Nephron progenitor cell (in vitro differentiated cells): ENCODE measurements around the gene EPM2A.

Experiments
- DNase-seq: peaks from one replicate; pipeline ENCODE4 v3.0.0; 2021
- H3K27ac Mint-ChIP-seq: 2 replicates; pipeline ENCODE4 v1.8.0; 2021; ENCODE audit warnings: mild to moderate bottlenecking, moderate library complexity, mixed read lengths
- H3K27me3 Mint-ChIP-seq: 2 replicates; pipeline ENCODE4 v1.8.0; 2021; ENCODE audit warnings: mild to moderate bottlenecking, low read depth, mixed read lengths; ENCODE audit not compliant: poor library complexity
- H3K36me3 Mint-ChIP-seq: 2 replicates; pipeline ENCODE4 v1.8.0; 2021; ENCODE audit warnings: low read depth, mixed read lengths
- H3K4me1 Mint-ChIP-seq: 2 replicates; pipeline ENCODE4 v1.8.0; 2021; ENCODE audit warnings: mixed read lengths
- H3K4me3 Mint-ChIP-seq: 2 replicates; pipeline ENCODE4 v1.8.0; 2021; ENCODE audit warnings: mild to moderate bottlenecking, moderate library complexity, mixed read lengths
- H3K9me3 Mint-ChIP-seq: 2 replicates; pipeline ENCODE4 v1.8.0; 2021; ENCODE audit warnings: mild to moderate bottlenecking, moderate library complexity, mixed read lengths
- TF ChIP-seq, protein P1 (sequence below): fragments of 200-600 bp; sonication (generic); IDR thresholded peaks from 2 replicates; pipeline ENCODE4 v1.5.0; 2021; ENCODE audit warnings: antibody characterized with exemption

EPM2A gene

GRCh38 chr6:145761584-145761983 is 26.3 kb upstream of the EPM2A start:
- no peaks in the 10 kb centered on the region for H3K27me3 Mint-ChIP-seq
- no peaks in the 10 kb centered on the region for H3K4me1 Mint-ChIP-seq
- no peak overlapping the region for H3K27ac Mint-ChIP-seq
- no peaks in the 10 kb centered on the region for H3K9me3 Mint-ChIP-seq
- no peak for DNase-seq
- H3K36me3 Mint-ChIP-seq: peaks cover 3% of the 10 kb centered on the region
- H3K4me3 Mint-ChIP-seq: no peak overlapping the region
- TF ChIP-seq, protein P1, sequence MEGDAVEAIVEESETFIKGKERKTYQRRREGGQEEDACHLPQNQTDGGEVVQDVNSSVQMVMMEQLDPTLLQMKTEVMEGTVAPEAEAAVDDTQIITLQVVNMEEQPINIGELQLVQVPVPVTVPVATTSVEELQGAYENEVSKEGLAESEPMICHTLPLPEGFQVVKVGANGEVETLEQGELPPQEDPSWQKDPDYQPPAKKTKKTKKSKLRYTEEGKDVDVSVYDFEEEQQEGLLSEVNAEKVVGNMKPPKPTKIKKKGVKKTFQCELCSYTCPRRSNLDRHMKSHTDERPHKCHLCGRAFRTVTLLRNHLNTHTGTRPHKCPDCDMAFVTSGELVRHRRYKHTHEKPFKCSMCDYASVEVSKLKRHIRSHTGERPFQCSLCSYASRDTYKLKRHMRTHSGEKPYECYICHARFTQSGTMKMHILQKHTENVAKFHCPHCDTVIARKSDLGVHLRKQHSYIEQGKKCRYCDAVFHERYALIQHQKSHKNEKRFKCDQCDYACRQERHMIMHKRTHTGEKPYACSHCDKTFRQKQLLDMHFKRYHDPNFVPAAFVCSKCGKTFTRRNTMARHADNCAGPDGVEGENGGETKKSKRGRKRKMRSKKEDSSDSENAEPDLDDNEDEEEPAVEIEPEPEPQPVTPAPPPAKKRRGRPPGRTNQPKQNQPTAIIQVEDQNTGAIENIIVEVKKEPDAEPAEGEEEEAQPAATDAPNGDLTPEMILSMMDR: no peak

DNA sequence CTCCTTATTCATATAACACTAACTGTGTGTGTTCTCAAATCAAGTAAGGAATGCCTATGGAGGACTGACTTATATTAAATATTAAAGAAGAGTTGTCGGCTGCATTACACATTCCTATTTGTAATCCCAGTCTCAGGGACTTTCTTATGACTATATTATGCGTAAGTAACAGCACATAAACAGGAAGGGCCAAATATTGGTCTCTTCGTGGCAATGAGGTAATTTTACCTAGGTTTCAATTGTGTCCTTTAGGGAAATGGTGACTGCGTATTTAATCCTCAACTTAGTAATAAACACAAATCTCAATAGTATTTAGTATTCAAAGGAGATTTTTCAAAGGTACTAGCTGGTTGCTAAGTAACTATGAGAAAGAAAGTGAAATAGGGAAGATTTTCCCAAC is 22.8 kb upstream of the EPM2A start:
- H3K4me1 Mint-ChIP-seq: no peaks in the 10 kb centered on the region
- no peak overlapping the region for H3K27ac Mint-ChIP-seq
- no peaks in the 10 kb centered on the region for H3K27me3 Mint-ChIP-seq
- no peaks in the 10 kb centered on the region for H3K36me3 Mint-ChIP-seq
- TF ChIP-seq, protein P1: no peak
- H3K4me3 Mint-ChIP-seq: no peak overlapping the region
- DNase-seq: no peak
- no peaks in the 10 kb centered on the region for H3K9me3 Mint-ChIP-seq

DNA sequence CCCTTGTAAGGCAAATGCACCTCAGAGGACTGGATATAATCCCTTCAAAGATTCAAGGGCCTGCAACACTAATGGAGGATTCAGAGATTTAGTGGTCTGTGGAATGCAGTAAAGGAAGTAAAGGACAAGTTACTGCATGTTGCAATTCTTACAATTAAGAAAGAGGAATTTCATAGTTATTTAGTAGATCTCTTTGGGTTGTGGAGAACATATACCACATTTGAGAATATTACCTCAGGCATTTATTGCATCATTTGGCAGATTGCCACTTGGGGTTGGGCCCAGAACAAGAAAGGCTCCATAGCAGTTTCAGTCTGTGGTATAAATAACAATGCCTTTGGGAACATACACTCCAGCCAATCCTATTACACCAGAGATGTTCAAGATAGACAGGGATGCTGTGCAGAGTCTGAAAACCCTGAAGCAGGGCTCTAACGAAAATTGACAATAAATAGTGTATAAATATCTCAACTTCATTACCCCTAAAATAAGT is 20.9 kb upstream of the EPM2A start:
- DNase-seq: no peak
- Mint-ChIP-seq H3K27ac (no peak overlapping the region), H3K36me3 (no peaks in the 10 kb centered on the region), H3K4me3 (no peak overlapping the region), H3K9me3 (no peaks in the 10 kb centered on the region), H3K27me3 (no peaks in the 10 kb centered on the region), H3K4me1 (no peaks in the 10 kb centered on the region)
- TF ChIP-seq, protein P1: no peak

DNA sequence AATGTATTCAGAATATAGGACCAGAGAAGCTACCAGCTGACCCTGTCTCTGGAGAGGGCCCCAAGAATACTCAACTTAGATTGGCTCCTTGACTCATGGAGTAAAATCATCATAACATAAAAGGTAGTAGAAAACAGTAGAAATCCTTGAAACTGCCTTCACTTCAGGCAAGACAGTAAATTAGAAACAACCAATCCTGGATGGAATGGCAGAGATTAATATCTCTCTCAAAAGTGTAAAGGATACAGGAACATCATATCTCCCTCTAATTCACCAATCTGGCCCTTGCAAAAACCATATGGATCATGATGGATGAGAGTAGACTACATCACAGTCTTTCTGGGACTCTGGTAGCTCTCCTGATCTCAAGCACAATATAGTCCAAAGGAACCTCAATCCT is 20.4 kb upstream of the EPM2A start:
- no peaks in the 10 kb centered on the region for H3K27me3 Mint-ChIP-seq
- H3K4me3 Mint-ChIP-seq: no peak overlapping the region
- H3K4me1 Mint-ChIP-seq: no peaks in the 10 kb centered on the region
- TF ChIP-seq, protein P1: no peak
- H3K9me3 Mint-ChIP-seq: no peaks in the 10 kb centered on the region
- H3K36me3 Mint-ChIP-seq: no peaks in the 10 kb centered on the region
- DNase-seq: no peak
- no peak overlapping the region for H3K27ac Mint-ChIP-seq

GRCh38 chr6:145752638-145753037 is 17.3 kb upstream of the EPM2A start:
- Mint-ChIP-seq H3K4me1 (no peaks in the 10 kb centered on the region), H3K27ac (no peak overlapping the region), H3K36me3 (no peaks in the 10 kb centered on the region), H3K27me3 (no peaks in the 10 kb centered on the region), H3K9me3 (peaks cover 5% of the 10 kb centered on the region), H3K4me3 (no peak overlapping the region)
- TF ChIP-seq, protein P1: no peak
- DNase-seq: no peak

- TF ChIP-seq, protein P1: no peak
- Mint-ChIP-seq H3K4me1 (no peaks in the 10 kb centered on the region), H3K27ac (no peak overlapping the region), H3K36me3 (no peaks in the 10 kb centered on the region), H3K9me3 (peaks cover 6% of the 10 kb centered on the region), H3K4me3 (no peak overlapping the region), H3K27me3 (no peaks in the 10 kb centered on the region)
- DNase-seq: no peak
These were observed 14.3 kb upstream of the EPM2A start for GRCh38 chr6:145749632-145750031.
